HCT116 (cell line): Measurements from ENCODE around the gene C9orf85. TPM values are rescaled to one million over a fixed set of nuclear protein-coding genes. Genes with fewer than 3 reads are reported as not detected.

Source experiments
- ATAC-seq: fragments of 200-7000 bp; cut with Tn5 transposase; 2 replicates; pipeline ENCODE4 v1.9.1; 2020; ENCODE audit warnings: mild to moderate bottlenecking, moderate library complexity
- BruUV-seq: library from RNA; stranded (reverse); fragments of 400-500 nt; replicated peaks from 2 replicates; lab custom pipeline; 2021; lab: Mats Ljungman, UMichigan
- CTCF ChIA-PET: fragments of 300-600 bp; sonication (Branson Sonifier 250); formaldehyde crosslinking; loops from one replicate; lab custom pipeline; 2021; ENCODE audit warnings: antibody characterized with exemption; lab: Charles Lee
- POLR2A ChIA-PET: fragments of 300-600, 350-600 bp; sonication (Branson Sonifier 250); formaldehyde crosslinking; loops from one replicate; lab custom pipeline; 2021; ENCODE audit warnings: antibody characterized with exemption; lab: Charles Lee
- RAD21 ChIA-PET, 2 experiments: fragments of 300-600 bp; sonication (Branson Sonifier 250); formaldehyde crosslinking; loops; one replicate each; lab custom pipeline; 2023; ENCODE audit warnings: low total read pairs in 2 of 2; ENCODE audit not compliant: uncharacterized antibody in 2 of 2, unreplicated experiment in 2 of 2, low non-redundant PET in 1 of 2; lab: Charles Lee
- DNase-seq: peaks from one replicate; pipeline ENCODE4 v3.0.0-alpha.2; 2010; ENCODE audit warnings: low read depth, low spot score
- H2AFZ ChIP-seq: fragments of 200-600 bp; shearing (Covaris generic), sonication (generic); 2 replicates; pipeline ENCODE4 v1.6.1; 2017; ENCODE audit warnings: low read depth, mixed run types, mixed read lengths, antibody characterized with exemption, low read length; ENCODE audit not compliant: poor library complexity, severe bottlenecking
- H3K27ac ChIP-seq: 2 replicates; pipeline ENCODE4 v1.5.1; 2012; ENCODE audit warnings: low read depth, low read length
- H3K27me3 ChIP-seq: fragments of 200-600 bp; sonication (generic); 2 replicates; pipeline ENCODE4 v1.6.1; 2016; ENCODE audit warnings: mixed run types, low read length, mixed read lengths; ENCODE audit not compliant: insufficient read depth
- H3K36me3 ChIP-seq, 2 experiments: fragments of 200-500 bp in 1 of 2; fragments of 200-600 bp in 1 of 2; sonication (Bioruptor generic) in 1 of 2; sonication (generic) in 1 of 2; 2 replicates each; pipeline versions ENCODE4 v1.5.1 to v1.6.1; 2014 to 2016; ENCODE audit warnings: low read length in 2 of 2, inconsistent platforms in 1 of 2, mixed read lengths in 1 of 2, mixed run types in 1 of 2; ENCODE audit not compliant: insufficient read depth in 2 of 2, control insufficient read depth in 1 of 2
- H3K4me1 ChIP-seq, 2 experiments: fragments of 200-600 bp in 1 of 2; sonication (generic) in 1 of 2; 2 replicates each; pipeline versions ENCODE4 v1.5.1 to v1.6.1; 2012 to 2017; ENCODE audit warnings: low read length in 2 of 2, inconsistent platforms in 1 of 2, mild to moderate bottlenecking in 1 of 2, mixed read lengths in 1 of 2, mixed run types in 1 of 2, moderate library complexity in 1 of 2; ENCODE audit not compliant: insufficient read depth in 2 of 2, control insufficient read depth in 1 of 2
- H3K4me2 ChIP-seq: fragments of 200-600 bp; sonication (generic); 2 replicates; pipeline ENCODE4 v1.6.1; 2017; ENCODE audit warnings: mixed run types, low read length, mixed read lengths
- H3K4me3 ChIP-seq, 2 experiments: fragments of 200-600 bp in 1 of 2; sonication (generic) in 1 of 2; replicated peaks in 1 of 2; 2 replicates each; pipeline ENCODE4 v1.5.1; 2011 to 2016; ENCODE audit warnings: low read length in 2 of 2, control low read depth in 1 of 2, low read depth in 1 of 2, mild to moderate bottlenecking in 1 of 2, mixed read lengths in 1 of 2, mixed run types in 1 of 2
- H3K79me2 ChIP-seq: fragments of 200-600 bp; sonication (generic); 2 replicates; pipeline ENCODE4 v1.6.1; 2017; ENCODE audit warnings: mild to moderate bottlenecking, mixed run types, low read length, moderate library complexity, mixed read lengths; ENCODE audit not compliant: insufficient read depth
- H3K9ac ChIP-seq: fragments of 200-600 bp; sonication (generic); 2 replicates; pipeline ENCODE4 v1.6.1; 2016; ENCODE audit warnings: low read length, mixed read lengths
- H3K9me2 ChIP-seq: fragments of 200-600 bp; sonication (generic), shearing (Covaris generic); 2 replicates; pipeline ENCODE4 v1.6.1; 2017; ENCODE audit warnings: mixed run types, mild to moderate bottlenecking, moderate library complexity; ENCODE audit not compliant: insufficient read depth
- H3K9me3 ChIP-seq, 2 experiments: fragments of 200-500 bp in 1 of 2; fragments of 200-600 bp in 1 of 2; sonication (Bioruptor generic) in 1 of 2; sonication (generic) in 1 of 2; 2 replicates each; pipeline ENCODE4 v1.6.1; 2014 to 2017; ENCODE audit warnings: low read length in 2 of 2, mixed read lengths in 2 of 2, inconsistent platforms in 1 of 2, low read depth in 1 of 2, mild to moderate bottlenecking in 1 of 2, mixed run types in 1 of 2, moderate library complexity in 1 of 2; ENCODE audit not compliant: control insufficient read depth in 1 of 2, insufficient read depth in 1 of 2
- H4K20me1 ChIP-seq: fragments of 200-600 bp; sonication (generic), shearing (Covaris generic); 2 replicates; pipeline ENCODE4 v1.6.1; 2017; ENCODE audit warnings: mixed run types, mild to moderate bottlenecking, moderate library complexity; ENCODE audit not compliant: insufficient read depth
- CTCF ChIP-seq, 3 experiments: fragments of 200-600 bp in 1 of 3; sonication (generic) in 1 of 3; IDR thresholded peaks in 2 of 3; conservative IDR thresholded peaks in 1 of 3; 2 replicates each; pipeline ENCODE4 v1.5.1; 2012 to 2017; ENCODE audit warnings: low read depth in 2 of 3, low read length in 2 of 3, antibody characterized with exemption in 1 of 3, borderline replicate concordance in 1 of 3, control low read depth in 1 of 3, mild to moderate bottlenecking in 1 of 3, mixed read lengths in 1 of 3, mixed run types in 1 of 3, moderate library complexity in 1 of 3; ENCODE audit not compliant: insufficient read depth in 1 of 3
- JUND ChIP-seq: IDR thresholded peaks from 2 replicates; pipeline ENCODE4 v1.6.1; 2012
- RAD21 ChIP-seq: IDR thresholded peaks from 2 replicates; pipeline ENCODE4 v1.6.1; 2012; ENCODE audit warnings: low read depth, mild to moderate bottlenecking
- ZBTB33 ChIP-seq: IDR thresholded peaks from 2 replicates; pipeline ENCODE4 v1.6.1; 2011; ENCODE audit warnings: mild to moderate bottlenecking, low read length, moderate library complexity; ENCODE audit not compliant: insufficient replicate concordance; ENCODE audit errors: extremely low read depth
- intact Hi-C: fragments of 100-400 bp; cut with micrococcal nuclease; formaldehyde crosslinking; loops from 2 replicates; pipeline ENCODE4 v1.10.0; 2022
- total RNA-seq: library from RNA; stranded (reverse); gene quantifications from one replicate; pipeline ENCODE4 v1.2.1, GENCODE V29; 2021; ENCODE audit not compliant: unreplicated experiment

C9orf85 gene
- total RNA-seq, 1 experiment from 2014 or later, result 12.4 TPM

GRCh38 chr9:71901695-71902597 is 9.5 kb upstream of the C9orf85 start:
- Histone ChIP-seq H4K20me1 (peaks cover 13% of the 10 kb centered on the region; the same call in 1 of the 2 replicates), H3K36me3 (no peaks in the 10 kb centered on the region), H3K27ac (no peak overlapping the region), H3K9me3 (no peaks in the 10 kb centered on the region), H3K4me2 (no peak overlapping the region), H2AFZ (no peak overlapping the region), H3K79me2 (peaks cover 95% of the 10 kb centered on the region), H3K9me2 (no peaks in the 10 kb centered on the region), H3K4me3 (no peak overlapping the region), H3K4me1 (no peaks in the 10 kb centered on the region), H3K9ac (no peak overlapping the region), H3K27me3 (no peaks in the 10 kb centered on the region)
- no peak for ATAC-seq
- no peak for TF ChIP-seq JUND
- TF ChIP-seq ZBTB33, result no peak
- no peak for TF ChIP-seq RAD21
- 0 out of 6 replicates have a peak, but pooled peaks of 1 of the 3 experiments have one; percentile 19 for TF ChIP-seq CTCF (IDR thresholded peaks at IDR 0.05 in 2 of 3, conservative IDR thresholded peaks at IDR 0.05 in 1 of 3; ENCODE audit: borderline replicate concordance in 1 of 3, insufficient read depth in 1 of 3, low read depth in 2 of 3, low read length in 2 of 3)
- ChIA-PET POLR2A (interaction anchor here (0.6 to 1.0 kb wide), 2 partner anchors 9 to 14 kb away, joined by 3 to 7 read pairs; partner anchors contain the start of genes ABHD17B and C9orf85), RAD21 (no interaction called here), CTCF (no interaction called here)
- DNase-seq, result no peak
- no TSS peak for BruUV-seq
- intact Hi-C loops, result no loop called here
